Measurements from ENCODE around the gene ATP6V0E2. TPM values are rescaled to one million over a fixed set of nuclear protein-coding genes. Genes with fewer than 3 reads are reported as not detected.

The ATP6V0E2 gene
- total RNA-seq, 1 experiment from 2014 or later = 26.2 TPM

DNA sequence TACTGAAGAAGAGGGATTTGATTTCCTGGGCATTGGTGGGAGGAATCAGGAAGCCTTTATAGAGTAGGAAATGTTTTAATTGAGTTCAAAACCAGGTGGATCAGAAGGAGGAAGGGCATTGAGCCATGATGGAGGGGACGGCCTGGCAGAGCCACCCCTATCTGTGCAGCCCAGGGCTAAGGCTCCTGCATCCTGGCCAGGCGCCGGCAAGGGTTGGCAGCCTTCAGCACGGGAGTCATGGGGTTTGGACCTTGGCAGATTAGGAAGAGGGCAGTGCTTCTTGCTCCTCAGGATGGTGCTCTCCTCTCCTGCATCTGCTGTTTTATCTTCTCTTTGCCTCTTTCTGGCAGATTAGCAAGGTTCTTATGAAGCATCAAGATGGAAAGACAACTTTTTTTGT, 23.1 kb upstream of the ATP6V0E2 start:
- ChIA-PET POLR2A (no interaction called here), CTCF (interaction anchor here (1.4 to 4.9 kb wide), 12 partner anchors 11 to 138 kb away, joined by 3 to 114 read pairs (median 14); partner anchors contain the start of gene ZNF862)
- Mint-ChIP-seq H3K4me1 (peaks cover 23% of the 10 kb centered on the region), H3K27ac (no peak overlapping the region), H3K9me3 (no peaks in the 10 kb centered on the region), H3K36me3 (no peaks in the 10 kb centered on the region), H3K27me3 (ENCODE audit: low read depth) (peaks cover 4% of the 10 kb centered on the region; the same call in 1 of the 2 replicates), H3K4me3 (no peak overlapping the region)
- ATAC-seq (no peak), DNase-seq (ENCODE audit: low spot score) (no peak)
- TF ChIP-seq TEAD1 (CRISPR knock-in tag; IDR thresholded peaks at IDR 0.05) (no peak), ZNF396 (CRISPR knock-in tag; IDR thresholded peaks at IDR 0.05; ENCODE audit: borderline replicate concordance) (no peak), NR3C1 (CRISPR knock-in tag; conservative IDR thresholded peaks at IDR 0.05; ENCODE audit: low read depth) (no peak), ZNF121 (CRISPR knock-in tag; IDR thresholded peaks at IDR 0.05) (no peak), SOX15 (CRISPR knock-in tag; IDR thresholded peaks at IDR 0.05) (no peak), FOXP1 (CRISPR knock-in tag; IDR thresholded peaks at IDR 0.05; ENCODE audit: borderline replicate concordance) (no peak), IRF2 (CRISPR knock-in tag; IDR thresholded peaks at IDR 0.05; ENCODE audit: borderline replicate concordance, low read depth) (no peak), ZNF671 (CRISPR knock-in tag; IDR thresholded peaks at IDR 0.05) (no peak), OVOL2 (CRISPR knock-in tag; IDR thresholded peaks at IDR 0.05; ENCODE audit: borderline replicate concordance) (no peak)
- TF ChIP-seq, protein P1, sequence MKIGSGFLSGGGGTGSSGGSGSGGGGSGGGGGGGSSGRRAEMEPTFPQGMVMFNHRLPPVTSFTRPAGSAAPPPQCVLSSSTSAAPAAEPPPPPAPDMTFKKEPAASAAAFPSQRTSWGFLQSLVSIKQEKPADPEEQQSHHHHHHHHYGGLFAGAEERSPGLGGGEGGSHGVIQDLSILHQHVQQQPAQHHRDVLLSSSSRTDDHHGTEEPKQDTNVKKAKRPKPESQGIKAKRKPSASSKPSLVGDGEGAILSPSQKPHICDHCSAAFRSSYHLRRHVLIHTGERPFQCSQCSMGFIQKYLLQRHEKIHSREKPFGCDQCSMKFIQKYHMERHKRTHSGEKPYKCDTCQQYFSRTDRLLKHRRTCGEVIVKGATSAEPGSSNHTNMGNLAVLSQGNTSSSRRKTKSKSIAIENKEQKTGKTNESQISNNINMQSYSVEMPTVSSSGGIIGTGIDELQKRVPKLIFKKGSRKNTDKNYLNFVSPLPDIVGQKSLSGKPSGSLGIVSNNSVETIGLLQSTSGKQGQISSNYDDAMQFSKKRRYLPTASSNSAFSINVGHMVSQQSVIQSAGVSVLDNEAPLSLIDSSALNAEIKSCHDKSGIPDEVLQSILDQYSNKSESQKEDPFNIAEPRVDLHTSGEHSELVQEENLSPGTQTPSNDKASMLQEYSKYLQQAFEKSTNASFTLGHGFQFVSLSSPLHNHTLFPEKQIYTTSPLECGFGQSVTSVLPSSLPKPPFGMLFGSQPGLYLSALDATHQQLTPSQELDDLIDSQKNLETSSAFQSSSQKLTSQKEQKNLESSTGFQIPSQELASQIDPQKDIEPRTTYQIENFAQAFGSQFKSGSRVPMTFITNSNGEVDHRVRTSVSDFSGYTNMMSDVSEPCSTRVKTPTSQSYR (CRISPR knock-in tag; IDR thresholded peaks at IDR 0.05) = no peak
- TF ChIP-seq, protein P2, sequence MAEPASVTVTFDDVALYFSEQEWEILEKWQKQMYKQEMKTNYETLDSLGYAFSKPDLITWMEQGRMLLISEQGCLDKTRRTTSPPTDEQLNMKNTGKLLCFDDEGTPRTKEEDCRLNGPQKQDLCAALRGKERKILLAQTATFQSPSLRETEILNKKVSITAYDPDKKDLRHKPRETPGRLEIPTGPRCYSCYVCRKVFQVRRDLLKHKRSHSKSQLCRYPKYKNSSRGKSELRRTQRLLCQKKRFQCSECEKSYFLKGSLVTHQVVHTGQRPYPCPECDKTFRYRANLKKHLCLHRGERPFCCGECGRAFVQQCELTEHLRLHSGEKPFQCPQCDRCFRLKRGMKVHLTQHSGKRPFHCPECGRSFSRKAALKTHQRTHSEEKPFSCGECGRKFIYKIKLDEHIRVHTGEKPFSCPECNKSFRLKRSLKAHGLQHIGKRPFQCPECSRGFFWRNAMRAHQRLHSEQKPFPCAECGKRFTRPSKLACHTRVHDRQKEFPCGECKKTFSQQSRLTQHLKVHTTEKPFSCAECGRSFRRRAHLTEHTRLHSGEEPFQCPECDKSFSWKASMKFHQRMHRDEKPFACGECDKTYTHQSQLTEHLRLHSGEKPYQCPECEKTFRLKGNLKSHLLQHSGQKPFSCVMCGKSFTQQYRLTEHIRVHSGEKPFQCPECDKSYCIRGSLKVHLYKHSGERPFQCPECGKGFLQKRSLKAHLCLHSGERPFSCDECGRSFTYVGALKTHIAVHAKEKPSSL (CRISPR knock-in tag; conservative IDR thresholded peaks at IDR 0.05) = no peak
- TF ChIP-seq, protein P3, sequence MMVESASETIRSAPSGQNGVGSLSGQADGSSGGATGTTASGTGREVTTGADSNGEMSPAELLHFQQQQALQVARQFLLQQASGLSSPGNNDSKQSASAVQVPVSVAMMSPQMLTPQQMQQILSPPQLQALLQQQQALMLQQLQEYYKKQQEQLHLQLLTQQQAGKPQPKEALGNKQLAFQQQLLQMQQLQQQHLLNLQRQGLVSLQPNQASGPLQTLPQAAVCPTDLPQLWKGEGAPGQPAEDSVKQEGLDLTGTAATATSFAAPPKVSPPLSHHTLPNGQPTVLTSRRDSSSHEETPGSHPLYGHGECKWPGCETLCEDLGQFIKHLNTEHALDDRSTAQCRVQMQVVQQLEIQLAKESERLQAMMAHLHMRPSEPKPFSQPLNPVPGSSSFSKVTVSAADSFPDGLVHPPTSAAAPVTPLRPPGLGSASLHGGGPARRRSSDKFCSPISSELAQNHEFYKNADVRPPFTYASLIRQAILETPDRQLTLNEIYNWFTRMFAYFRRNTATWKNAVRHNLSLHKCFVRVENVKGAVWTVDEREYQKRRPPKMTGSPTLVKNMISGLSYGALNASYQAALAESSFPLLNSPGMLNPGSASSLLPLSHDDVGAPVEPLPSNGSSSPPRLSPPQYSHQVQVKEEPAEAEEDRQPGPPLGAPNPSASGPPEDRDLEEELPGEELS (CRISPR knock-in tag; IDR thresholded peaks at IDR 0.05) = no peak
- TF ChIP-seq, protein P4, sequence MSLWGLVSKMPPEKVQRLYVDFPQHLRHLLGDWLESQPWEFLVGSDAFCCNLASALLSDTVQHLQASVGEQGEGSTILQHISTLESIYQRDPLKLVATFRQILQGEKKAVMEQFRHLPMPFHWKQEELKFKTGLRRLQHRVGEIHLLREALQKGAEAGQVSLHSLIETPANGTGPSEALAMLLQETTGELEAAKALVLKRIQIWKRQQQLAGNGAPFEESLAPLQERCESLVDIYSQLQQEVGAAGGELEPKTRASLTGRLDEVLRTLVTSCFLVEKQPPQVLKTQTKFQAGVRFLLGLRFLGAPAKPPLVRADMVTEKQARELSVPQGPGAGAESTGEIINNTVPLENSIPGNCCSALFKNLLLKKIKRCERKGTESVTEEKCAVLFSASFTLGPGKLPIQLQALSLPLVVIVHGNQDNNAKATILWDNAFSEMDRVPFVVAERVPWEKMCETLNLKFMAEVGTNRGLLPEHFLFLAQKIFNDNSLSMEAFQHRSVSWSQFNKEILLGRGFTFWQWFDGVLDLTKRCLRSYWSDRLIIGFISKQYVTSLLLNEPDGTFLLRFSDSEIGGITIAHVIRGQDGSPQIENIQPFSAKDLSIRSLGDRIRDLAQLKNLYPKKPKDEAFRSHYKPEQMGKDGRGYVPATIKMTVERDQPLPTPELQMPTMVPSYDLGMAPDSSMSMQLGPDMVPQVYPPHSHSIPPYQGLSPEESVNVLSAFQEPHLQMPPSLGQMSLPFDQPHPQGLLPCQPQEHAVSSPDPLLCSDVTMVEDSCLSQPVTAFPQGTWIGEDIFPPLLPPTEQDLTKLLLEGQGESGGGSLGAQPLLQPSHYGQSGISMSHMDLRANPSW (CRISPR knock-in tag; conservative IDR thresholded peaks at IDR 0.05; ENCODE audit: low read depth) = no peak

DNA sequence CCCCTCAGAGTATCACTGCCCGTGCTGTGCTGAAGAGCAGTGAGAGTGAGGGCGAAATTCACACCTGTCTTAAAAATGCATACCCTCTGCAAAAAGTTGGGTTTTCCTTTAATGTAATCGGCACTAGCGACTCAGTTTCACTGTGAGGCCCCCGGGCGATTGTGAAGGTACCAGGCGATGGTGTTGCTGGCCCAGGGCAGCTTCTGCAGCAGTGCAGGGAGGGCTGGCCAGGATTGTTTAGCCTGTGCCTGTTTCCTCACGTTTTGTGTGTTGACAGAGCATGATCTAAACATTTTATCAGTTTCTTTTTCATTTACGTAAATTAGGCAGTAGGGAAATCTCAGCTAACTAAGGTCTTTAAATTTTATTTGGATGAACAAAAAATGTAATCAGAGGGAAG, 22.3 kb upstream of the ATP6V0E2 start:
- ATAC-seq (no peak), DNase-seq (ENCODE audit: low spot score) (no peak)
- Mint-ChIP-seq H3K4me3 (no peak overlapping the region), H3K27me3 (ENCODE audit: low read depth) (no peaks in the 10 kb centered on the region), H3K9me3 (no peaks in the 10 kb centered on the region), H3K36me3 (no peaks in the 10 kb centered on the region), H3K27ac (no peak overlapping the region), H3K4me1 (peaks cover 30% of the 10 kb centered on the region)
- TF ChIP-seq, protein P4 (CRISPR knock-in tag; conservative IDR thresholded peaks at IDR 0.05; ENCODE audit: low read depth) = no peak
- no peak for TF ChIP-seq JAZF1 (CRISPR knock-in tag; IDR thresholded peaks at IDR 0.05)
- TF ChIP-seq TEAD4 (CRISPR knock-in tag; IDR thresholded peaks at IDR 0.05) = no peak
- no peak for TF ChIP-seq GTF2I (CRISPR knock-in tag; conservative IDR thresholded peaks at IDR 0.05)
- ChIA-PET CTCF (interaction anchor here (4.9 kb wide), 1 partner anchor 10 kb away, joined by 62 read pairs; no protein-coding TSS in a partner anchor), POLR2A (no interaction called here)

Measured in WTC11 (cell line).